ENCODE results near the gene TBC1D22A.

Gene TBC1D22A

GRCh38 chr22:46824344-46824909, 62.0 kb downstream of the TBC1D22A start:
- no peak for DNase-seq
- TF ChIP-seq GATA1 (IDR thresholded peaks at IDR 0.05; ENCODE audit: low read depth, low read length) (no peak), POLR2A (IDR thresholded peaks at IDR 0.05; ENCODE audit: low read length) (no peak)

GRCh38 chr22:46824980-46825544, 62.6 kb downstream of the TBC1D22A start:
- TF ChIP-seq POLR2A (IDR thresholded peaks at IDR 0.05; ENCODE audit: low read length) (no peak), GATA1 (IDR thresholded peaks at IDR 0.05; ENCODE audit: low read depth, low read length) (no peak)
- no peak for DNase-seq

GRCh38 chr22:46826438-46827135, 64.1 kb downstream of the TBC1D22A start:
- TF ChIP-seq GATA1 (IDR thresholded peaks at IDR 0.05; ENCODE audit: low read depth, low read length) = no peak
- TF ChIP-seq POLR2A (IDR thresholded peaks at IDR 0.05; ENCODE audit: low read length) = no peak
- DNase-seq = no peak

- DNase-seq = peak in 1 of 2 experiments; percentile 7
- no peak for TF ChIP-seq POLR2A (IDR thresholded peaks at IDR 0.05; ENCODE audit: low read length)
- TF ChIP-seq GATA1 (IDR thresholded peaks at IDR 0.05; ENCODE audit: low read depth, low read length) = no peak
Measured at GRCh38 chr22:46827136-46827780, 64.8 kb downstream of the TBC1D22A start.

- DNase-seq = no peak
- TF ChIP-seq GATA1 (IDR thresholded peaks at IDR 0.05; ENCODE audit: low read depth, low read length) (no peak), POLR2A (IDR thresholded peaks at IDR 0.05; ENCODE audit: low read length) (no peak)
Measured at GRCh38 chr22:46827781-46828180, 65.3 kb downstream of the TBC1D22A start.

- DNase-seq = no peak
- TF ChIP-seq GATA1 (IDR thresholded peaks at IDR 0.05; ENCODE audit: low read depth, low read length) (no peak), POLR2A (IDR thresholded peaks at IDR 0.05; ENCODE audit: low read length) (no peak)
Measured at GRCh38 chr22:46828323-46828900, 66.0 kb downstream of the TBC1D22A start.

- no peak for TF ChIP-seq POLR2A (IDR thresholded peaks at IDR 0.05; ENCODE audit: low read length)
- no peak for TF ChIP-seq GATA1 (IDR thresholded peaks at IDR 0.05; ENCODE audit: low read depth, low read length)
- DNase-seq = no peak
Measured at GRCh38 chr22:46829117-46829891, 66.9 kb downstream of the TBC1D22A start.

- no peak for DNase-seq
- TF ChIP-seq POLR2A (IDR thresholded peaks at IDR 0.05; ENCODE audit: low read length) (no peak), GATA1 (IDR thresholded peaks at IDR 0.05; ENCODE audit: low read depth, low read length) (no peak)
Measured at GRCh38 chr22:46829941-46830715, 67.7 kb downstream of the TBC1D22A start.

- TF ChIP-seq POLR2A (IDR thresholded peaks at IDR 0.05; ENCODE audit: low read length) = no peak
- no peak for TF ChIP-seq GATA1 (IDR thresholded peaks at IDR 0.05; ENCODE audit: low read depth, low read length)
- DNase-seq = no peak
Measured at GRCh38 chr22:46830841-46831240, 68.4 kb downstream of the TBC1D22A start.

GRCh38 chr22:46833228-46833627, 70.8 kb downstream of the TBC1D22A start:
- peak; percentile 15 to 17 for DNase-seq
- TF ChIP-seq POLR2A (IDR thresholded peaks at IDR 0.05; ENCODE audit: low read length) (no peak), GATA1 (IDR thresholded peaks at IDR 0.05; ENCODE audit: low read depth, low read length) (no peak)

- DNase-seq = no peak
- no peak for TF ChIP-seq POLR2A (IDR thresholded peaks at IDR 0.05; ENCODE audit: low read length)
Measured at GRCh38 chr22:46834021-46834737, 71.7 kb downstream of the TBC1D22A start.

GRCh38 chr22:46835288-46835687, 72.8 kb downstream of the TBC1D22A start:
- TF ChIP-seq POLR2A (IDR thresholded peaks at IDR 0.05; ENCODE audit: low read length) (no peak), GATA1 (IDR thresholded peaks at IDR 0.05; ENCODE audit: low read depth, low read length) (no peak)
- DNase-seq = no peak
